Measurements from ENCODE around the gene CEP97.

GRCh38 chr3:101724329-101725193 is at the start of gene CEP97:
- peak in 2 of 4 donors; percentile 16 to 57 for TF ChIP-seq POLR2A (IDR thresholded peaks at IDR 0.05)
- TF ChIP-seq, protein P1, sequence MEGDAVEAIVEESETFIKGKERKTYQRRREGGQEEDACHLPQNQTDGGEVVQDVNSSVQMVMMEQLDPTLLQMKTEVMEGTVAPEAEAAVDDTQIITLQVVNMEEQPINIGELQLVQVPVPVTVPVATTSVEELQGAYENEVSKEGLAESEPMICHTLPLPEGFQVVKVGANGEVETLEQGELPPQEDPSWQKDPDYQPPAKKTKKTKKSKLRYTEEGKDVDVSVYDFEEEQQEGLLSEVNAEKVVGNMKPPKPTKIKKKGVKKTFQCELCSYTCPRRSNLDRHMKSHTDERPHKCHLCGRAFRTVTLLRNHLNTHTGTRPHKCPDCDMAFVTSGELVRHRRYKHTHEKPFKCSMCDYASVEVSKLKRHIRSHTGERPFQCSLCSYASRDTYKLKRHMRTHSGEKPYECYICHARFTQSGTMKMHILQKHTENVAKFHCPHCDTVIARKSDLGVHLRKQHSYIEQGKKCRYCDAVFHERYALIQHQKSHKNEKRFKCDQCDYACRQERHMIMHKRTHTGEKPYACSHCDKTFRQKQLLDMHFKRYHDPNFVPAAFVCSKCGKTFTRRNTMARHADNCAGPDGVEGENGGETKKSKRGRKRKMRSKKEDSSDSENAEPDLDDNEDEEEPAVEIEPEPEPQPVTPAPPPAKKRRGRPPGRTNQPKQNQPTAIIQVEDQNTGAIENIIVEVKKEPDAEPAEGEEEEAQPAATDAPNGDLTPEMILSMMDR (IDR thresholded peaks at IDR 0.05), result peak in 1 of 6 experiments; percentile 4
